H4 (cell line): Measurements from ENCODE around the gene ZC3H13. TPM values are rescaled to one million over a fixed set of nuclear protein-coding genes. Genes with fewer than 3 reads are reported as not detected.
"Not testable (repeated sequence)": the region's sequence is repeated elsewhere in the genome, so short reads cannot be mapped to it uniquely, and the experiment has no call there.

Experiments used
- DNase-seq: peaks from one replicate; pipeline ENCODE4 v3.0.0-alpha.2; 2015; ENCODE audit warnings: low spot score
- total RNA-seq: library from RNA; depleted of rRNA; stranded (reverse); fragments of >200 nt; shearing (Covaris generic); gene quantifications from 2 replicates; pipeline ENCODE4 v1.2.3, GENCODE V29; 2014

ZC3H13 gene
- total RNA-seq, 1 experiment from 2014 or later: 6.2 TPM

DNA sequence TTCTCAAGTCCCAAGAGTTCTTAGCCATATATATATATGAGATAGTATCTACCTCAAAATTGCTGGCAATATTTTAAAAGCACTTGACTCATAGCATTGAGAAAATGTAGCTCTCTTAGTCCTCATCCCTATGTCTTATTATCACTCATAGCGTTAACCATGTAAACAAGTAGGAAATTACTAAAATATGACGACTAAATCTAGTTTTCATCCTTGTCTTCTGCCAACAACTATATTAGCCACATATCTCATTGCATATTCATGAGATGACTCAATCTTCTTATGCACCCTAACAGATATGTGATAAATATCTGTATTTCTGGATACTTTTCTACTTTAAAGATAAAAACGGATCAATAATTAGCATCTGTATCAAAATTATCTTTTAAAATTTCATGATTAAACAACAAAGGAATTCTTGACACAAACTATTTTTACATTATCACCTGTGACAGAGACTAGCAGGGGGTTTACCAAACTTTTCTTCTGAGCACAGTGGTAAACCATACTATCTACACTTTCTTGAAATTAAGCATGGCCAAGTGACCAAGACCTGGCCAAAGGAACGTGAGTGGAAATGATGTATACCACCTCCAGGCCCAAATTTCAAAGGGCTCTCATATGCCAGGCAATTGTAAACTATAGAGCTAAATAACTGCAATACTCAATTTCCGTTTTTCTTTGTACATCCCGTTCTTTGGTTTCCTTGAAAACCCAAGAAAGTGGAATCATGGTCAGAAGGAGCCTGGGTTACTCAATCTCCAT lies 45.7 kb downstream of the ZC3H13 start:
- no peak for DNase-seq

DNA sequence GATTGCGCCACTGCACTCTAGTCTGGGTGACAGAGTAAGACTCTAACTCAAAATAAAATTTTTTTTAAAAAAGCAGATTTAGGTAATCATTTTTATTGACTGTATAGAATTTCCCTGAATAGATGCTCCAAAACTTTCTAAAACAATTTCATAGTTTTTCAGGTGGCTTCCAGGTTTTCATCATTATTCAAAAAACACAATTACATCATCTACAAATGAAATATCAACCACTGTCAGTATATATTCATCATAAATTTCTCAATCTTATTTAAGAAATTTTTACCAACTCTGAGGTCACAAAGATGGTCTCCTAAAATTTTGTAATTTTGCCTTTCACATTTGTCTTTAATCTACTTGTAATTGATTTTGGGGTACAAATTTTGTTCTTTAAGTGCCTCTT lies 48.1 kb downstream of the ZC3H13 start:
- no peak for DNase-seq

DNA sequence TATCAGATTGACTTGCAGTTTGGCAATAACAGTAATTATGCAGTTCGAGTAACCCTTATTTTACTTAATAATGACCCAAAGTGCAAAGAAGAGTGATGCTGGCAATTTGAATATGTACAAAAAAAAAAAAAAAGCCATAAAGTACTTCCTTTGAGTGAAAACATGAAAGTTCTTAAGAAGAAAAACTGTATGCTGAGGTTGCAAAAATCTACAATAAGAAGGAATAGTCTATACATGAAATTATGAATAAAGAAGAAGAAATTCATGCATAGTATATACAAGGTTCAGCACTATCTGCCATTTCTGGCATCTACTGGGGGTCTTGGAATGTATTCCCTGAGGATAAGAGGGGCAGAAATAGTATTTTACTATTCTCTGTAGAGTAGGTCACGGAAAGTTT lies 55.9 kb downstream of the ZC3H13 start:
- no peak for DNase-seq

DNA sequence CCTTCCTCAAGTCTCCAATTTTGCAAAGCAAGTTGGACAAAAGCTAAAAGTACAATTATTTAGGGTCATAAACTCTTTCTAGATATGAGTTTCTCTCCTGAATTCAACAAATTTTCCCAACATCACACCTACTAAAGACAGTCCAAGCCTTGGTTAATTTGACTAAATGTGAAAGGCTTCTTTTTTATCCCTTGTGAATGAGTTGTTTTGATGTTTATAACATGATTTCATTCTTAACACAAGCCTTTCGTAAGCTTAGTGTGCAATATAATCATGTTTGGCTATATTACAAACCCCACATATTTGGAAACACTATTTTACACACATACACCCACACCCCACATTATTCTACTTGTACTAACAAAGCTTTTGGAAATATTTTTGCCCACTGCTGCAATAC lies 57.3 kb downstream of the ZC3H13 start:
- DNase-seq: no peak

DNA sequence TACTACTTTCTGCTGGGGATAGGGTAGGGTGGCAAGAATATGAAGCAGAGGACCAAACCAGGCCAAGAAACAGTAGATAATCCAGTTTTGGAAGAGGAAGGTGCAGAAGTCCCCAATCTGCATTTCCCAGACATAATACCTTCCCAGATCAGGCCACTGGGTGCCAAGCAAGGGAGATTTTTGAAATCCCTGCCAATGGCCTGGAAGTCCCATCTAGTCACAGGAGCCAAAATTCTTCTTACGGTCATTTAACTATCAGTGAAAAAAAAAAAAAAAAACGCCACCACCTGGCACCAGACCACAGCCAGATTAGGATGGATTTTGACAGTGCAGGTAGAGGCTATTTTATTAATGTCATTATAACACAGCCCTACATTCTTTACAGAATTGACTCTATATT lies 57.8 kb downstream of the ZC3H13 start:
- no peak for DNase-seq

DNA sequence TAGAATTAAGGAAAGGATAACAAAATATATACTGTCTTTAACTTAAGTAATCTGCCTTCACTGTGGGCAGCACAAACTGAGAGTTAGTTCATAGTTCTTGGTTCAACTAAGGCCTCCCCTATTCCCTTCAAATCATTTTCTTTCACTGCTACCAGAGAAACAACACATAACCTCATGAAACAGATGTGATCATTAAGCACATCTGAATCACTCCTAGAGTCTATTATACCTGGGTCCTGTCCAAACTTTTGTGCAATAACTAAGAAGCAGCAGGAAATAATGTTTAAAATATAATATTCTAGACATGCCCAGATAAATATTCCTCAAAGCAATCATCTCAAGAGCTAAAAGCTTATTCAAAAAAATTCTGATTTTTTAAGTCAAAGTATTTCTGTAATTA lies 62.9 kb downstream of the ZC3H13 start:
- no peak for DNase-seq

DNA sequence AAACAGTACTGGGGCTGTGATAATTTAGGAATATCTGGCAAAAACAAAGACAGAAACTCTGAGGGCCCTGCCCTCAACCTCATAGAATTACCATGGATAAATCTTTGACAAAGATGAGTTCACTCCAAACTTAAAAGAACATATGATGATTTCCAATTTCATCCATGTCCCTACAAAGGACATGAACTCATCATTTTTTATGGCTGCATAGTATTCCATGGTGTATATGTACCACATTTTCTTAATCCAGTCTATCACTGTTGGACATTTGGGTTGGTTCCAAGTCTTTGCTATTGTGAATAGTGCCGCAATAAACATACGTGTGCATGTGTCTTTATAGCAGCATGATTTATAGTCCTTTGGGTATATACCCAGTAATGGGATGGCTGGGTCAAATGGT lies 71.4 kb downstream of the ZC3H13 start:
- not testable (repeated sequence) for DNase-seq

DNA sequence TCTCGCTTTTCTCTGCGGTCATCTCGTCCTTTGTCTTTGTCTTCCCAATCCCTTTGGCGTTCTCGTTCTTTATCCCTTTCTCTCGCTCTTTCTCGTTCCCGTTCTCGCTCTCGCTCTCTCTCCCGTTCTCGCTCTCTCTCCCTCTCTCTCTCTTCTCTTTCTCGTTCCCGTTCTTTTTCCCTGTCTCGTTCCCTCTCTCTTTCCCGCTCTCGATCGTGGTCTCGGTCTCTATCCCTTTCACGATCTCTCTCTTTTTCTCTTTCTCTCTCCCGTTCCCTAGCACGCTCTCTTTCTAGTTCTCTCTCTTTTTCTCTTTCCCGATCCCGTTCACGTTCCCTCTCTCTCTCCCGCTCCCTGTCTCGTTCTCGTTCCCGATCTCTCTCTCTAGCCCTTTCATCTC lies 77.2 kb downstream of the ZC3H13 start:
- DNase-seq: no peak

DNA sequence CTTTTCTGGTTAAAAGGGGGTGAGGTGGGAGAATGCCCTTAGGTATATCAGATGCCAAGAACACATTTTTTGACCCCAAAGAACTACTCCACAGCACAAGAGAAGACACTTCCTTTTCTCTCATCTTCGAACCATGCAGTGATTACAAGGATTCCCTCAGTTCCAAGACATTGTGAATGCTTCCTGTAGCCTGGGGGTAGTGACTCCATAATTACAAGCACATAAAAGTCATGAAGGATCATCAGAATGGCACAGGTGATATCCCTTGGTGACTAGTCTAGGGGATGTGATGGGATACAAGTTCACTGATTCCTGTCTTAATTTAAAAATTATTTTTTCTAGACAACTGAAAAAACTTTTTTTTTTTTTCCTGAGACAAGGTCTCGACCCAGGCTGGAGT lies 78.0 kb downstream of the ZC3H13 start:
- DNase-seq: no peak

DNA sequence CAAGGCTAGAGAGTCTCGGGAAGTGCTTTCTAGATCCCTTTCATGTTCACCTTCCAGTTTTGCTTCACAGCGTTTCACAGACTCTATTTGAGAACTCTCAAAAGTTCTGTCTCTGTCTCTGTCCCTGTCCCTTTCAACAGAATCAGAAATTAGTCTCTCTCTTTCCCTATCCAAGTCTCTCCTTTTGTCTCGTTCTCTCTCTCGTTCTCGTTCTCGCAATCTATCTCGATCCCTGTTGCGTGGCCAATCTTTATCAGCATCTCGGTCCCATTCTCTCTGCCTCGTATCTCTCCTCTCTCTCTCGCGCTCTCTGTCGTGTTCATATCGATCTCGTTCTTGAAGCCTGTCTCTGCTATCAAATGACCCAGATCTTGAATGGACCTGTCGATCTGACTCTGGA lies 85.0 kb downstream of the ZC3H13 start:
- DNase-seq: no peak

DNA sequence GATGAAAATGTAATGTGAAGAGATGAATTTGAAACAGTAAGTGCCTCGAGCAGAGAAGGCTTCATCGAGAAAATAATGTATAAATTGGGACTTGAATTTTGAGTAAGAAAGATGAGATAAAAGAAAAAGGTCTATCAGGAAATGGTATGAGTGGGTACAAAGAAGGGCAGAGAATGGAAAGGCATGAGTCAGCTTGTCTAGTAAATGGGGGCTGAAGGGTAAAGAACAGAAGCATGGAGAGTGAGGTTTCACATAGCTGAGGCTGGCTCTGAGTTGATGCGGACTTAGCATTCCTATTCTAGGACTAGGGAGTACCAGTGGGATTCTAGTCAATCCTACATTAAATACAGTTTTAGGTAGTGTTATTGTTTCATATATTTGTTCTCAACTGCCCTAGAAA lies 85.8 kb downstream of the ZC3H13 start:
- no peak for DNase-seq

DNA sequence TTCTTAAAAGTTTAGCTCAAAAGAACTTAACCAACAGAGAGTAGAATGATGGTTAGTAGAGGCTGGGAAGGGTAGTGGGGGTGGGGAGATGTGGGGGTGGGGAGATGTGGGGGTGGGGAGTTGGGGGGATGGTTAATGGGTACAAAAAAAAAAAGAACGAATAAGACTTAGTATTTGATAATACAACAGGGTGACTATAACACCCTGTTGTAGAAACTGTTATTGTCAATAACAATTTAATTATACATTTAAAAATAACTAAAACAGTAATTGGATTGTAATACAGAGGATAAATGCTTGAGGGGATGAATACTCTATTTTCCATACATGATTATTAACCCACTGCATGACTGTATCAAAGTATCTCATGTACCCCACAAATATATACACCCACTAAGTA lies 91.1 kb downstream of the ZC3H13 start:
- no peak for DNase-seq

DNA sequence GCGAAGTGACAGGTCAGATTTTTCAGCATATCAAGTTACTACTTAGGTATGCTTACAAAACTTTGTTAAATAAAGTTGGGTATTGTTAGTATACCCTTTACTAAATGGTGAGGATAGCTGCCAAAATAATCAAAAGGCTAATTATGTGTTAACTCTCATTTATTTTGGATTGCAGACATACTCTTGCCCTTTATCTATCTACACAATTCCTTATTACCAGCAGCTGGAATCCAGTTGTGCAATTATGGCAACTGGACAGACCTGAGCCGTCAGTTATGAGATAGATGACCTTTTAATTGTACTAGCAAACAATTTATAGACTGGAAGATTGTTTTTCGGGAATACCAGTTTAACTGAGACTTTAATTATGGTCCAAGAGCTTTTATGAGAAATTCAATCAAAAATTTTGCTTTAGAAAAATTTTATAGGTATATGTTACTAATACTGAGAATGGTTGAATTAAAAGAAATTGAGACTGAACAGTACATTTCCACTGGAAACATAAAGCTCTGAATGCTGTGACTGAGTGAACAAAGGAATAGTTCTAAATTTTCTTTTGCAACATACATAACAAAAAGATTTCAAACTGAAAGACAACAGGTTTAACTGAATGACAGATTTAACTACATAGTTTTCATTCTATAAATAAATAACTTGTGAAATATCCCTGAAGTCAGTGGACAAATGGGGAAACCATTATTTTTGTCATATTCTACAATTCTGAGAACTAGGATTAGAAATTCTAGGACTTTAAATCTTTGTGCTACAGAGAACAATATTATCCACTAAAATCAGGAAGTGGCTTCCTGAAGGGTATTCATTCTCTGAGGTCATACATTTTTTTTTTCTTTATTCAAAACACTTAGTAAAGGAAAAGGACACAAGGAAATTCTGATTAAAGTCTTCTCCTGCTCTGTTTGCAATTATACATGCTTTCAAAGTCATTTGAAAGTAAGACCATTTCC lies 97.4 kb downstream of the ZC3H13 start:
- DNase-seq: no peak

DNA sequence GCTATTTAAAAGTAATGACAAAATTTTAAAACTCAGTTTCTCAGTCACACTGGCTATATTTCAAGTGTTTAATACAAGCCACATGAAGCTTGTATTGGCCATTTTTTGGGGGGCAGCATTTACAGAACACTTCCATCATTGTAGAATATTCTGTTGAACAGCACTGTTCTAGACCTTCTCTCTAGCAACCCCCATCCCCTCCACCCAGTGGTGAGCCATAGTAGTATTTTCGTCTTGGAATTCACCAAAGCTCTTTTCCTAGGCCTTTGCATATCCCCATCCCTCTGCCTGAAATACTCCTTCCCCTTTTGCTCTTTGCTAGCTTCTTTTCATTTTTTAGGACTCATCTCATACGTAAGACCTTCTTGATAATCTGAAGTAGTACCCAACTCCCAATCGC lies 99.5 kb downstream of the ZC3H13 start:
- DNase-seq: no peak

DNA sequence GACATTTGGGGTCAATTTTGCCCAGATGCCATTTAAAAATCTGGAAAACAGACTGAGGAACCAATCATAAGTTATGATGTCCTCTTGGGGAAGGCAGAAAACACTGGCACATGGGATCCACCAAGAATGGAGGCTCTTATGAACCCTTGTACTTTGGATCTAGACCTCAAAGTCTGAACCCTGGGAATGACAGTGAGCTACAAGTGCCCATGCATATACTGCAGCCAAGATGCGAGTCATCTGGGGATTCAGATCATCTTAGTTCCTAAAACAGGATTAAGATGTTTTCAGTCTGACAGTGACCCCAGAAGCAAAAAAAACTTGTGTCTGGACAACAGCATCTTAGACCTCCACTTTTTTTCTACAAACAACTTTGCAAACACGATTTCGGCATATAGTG lies 100.8 kb downstream of the ZC3H13 start:
- no peak for DNase-seq

DNA sequence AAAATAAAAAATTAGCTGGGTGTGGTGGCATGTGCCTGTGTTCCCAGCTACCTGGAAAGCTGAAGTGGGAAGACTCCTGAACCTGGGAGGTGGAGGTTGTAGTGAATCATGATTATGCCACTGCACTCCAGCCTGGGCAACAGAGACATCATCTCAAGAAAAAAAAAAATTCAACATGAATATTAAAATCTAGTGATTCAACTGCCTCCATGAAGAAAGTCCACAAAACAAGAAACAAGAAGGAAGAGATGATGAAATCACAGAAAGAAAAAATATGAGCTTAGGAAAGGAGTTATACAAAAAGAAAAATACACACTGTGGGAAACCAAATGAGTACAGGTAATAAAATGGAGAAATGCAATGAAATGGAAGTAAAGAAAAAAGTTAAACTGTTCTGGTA lies 101.4 kb downstream of the ZC3H13 start:
- no peak for DNase-seq

DNA sequence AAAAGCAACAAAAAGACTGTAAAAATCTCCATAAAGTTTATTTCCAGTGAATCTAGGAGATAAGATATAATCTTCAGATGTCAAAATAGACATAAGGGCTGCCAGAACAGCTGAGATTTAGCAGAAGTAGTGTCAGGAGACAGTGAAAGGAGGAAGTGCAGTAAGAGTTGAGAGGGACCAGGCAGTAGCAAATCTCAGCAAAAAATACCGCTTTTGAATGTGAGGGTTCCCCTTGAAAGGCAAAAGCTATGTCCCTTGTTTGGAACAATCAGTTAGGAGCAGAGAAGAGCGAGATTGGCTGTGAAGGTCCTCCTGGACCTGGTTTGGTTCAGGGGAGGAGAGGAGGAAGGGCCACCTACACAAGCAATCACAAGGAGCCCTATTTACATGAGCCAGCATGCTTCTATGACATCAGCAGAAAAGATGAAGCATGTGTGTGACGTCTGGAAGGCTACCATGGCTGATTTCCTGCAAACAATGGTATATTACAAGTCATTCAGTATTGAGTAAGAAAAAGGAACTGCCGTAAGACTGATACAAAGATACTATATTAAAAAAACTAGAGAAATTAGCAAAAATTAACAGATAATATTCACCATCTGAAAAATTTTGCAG lies 102.1 kb downstream of the ZC3H13 start:
- no peak for DNase-seq

DNA sequence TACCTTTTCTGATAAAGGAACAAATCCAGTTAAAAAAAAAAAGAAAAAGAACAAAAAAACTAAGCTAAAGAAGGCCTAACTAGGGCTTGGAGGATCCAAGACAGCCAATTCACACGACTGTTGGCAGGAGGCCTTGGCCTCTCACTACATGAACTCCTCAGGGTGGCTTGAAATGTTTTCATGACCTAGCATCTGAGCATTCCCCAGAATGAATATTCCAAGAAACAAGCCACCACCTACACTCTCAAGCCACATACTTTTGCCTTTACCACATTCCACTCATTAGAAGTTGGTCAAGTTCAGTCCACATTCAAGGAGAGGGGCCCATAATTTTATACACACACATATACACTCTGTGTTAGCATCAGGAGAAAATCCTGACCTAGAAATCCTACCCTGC lies 103.4 kb downstream of the ZC3H13 start:
- DNase-seq: no peak

DNA sequence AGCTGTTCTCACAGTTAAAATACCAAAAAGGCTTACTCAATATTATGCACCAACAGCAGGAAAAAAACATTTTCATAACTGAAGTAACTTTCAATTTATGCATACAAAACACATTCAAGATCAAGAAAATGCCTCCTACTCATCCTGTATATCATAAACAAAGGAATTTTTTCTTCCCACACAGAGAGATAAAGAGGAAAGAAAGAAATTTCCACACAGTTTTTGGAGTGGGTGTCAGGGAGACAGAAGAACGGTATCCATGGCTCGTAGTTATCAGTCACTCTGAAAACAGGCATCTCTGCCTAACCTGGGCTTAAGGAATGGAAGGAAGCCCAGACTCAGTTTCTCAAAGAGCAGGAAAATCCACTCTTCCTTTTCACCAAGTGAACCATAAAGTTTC lies 108.6 kb downstream of the ZC3H13 start:
- DNase-seq: no peak

DNA sequence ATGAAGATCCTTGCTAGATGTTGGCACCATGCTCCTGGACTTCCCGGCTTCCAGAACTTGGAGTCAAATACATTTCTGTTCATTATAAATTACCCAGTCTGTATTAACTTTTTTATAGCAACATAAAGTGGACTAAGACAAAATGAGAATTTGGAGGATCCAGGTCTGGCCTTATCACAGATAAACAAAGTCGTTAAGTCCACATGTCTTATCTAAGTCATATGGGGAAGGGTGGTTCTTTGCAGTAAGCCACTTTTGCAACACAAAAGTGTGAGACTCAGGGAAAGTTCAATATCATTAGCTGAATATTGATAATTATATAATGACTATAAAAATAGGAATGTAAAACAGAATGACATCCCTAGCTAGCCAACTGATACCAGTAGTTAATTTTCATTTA lies 109.4 kb downstream of the ZC3H13 start:
- DNase-seq: no peak

DNA sequence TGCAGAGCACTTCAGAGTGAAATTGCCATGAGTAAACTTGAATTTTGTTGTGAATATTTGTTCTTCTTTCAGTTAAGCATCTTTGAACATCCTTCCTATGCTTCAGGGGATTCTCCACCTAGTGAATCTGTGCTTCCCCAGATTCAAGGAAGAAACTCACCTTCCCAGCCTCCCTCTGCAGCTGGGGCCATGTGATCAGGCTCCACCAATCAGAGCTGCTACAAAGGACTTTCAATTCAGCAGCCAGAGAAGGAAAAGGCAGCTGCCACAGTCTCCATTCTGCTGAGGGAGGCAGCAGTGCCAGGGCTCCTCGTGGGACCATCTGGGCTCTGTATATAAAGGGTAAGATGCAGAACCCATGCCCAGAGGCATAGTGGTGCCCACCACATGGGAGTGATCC lies 111.3 kb downstream of the ZC3H13 start:
- DNase-seq: no peak

DNA sequence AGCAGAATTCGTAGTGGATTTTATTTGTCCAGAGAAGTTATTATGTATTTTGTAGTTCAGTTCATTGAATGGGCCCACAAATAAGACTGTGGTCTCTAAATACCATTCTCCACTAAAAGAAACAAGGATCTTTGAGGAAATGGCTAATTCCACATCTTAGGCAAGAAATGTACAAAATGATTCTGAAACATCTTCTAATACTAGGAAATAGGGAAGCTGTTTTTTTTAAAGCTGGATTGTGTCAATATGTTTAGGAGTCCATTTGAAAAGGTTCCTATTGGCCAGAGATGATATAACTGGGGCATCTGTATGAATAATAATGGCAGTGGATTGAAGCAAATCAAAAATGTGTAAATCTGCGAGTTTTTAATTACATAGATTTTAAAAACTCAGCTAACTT lies 112.5 kb downstream of the ZC3H13 start:
- DNase-seq: no peak

DNA sequence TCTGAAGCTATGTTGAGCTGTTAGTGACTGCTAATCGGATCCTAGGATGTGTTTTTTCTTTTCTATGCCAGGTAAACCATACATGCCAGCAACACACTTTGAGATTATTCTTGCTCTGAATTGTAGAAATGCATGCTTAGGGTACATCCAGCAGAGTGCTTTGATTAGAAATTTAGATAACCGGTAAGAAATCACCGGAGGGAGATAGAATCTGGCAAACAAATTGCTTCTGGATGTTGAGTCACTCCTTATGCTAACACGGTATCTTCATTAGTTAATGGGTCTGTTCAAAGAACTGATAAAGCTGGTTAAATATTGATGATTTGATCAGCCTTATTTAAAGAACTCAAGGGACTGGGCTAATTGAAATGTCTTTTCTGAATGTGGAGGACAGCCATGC lies 115.9 kb downstream of the ZC3H13 start:
- no peak for DNase-seq
